Suprapubic skin (tissue), 3 donors: ENCODE measurements around the gene MIPOL1.

Source experiments
- CTCF ChIP-seq, 2 donors: fragments of 200-600 bp in 1 of 2; fragments of 450-650 bp in 1 of 2; sonication (generic) in 1 of 2; IDR thresholded peaks; one replicate each; pipeline ENCODE4 v1.5.1; 2016 to 2019; ENCODE audit warnings: antibody characterized with exemption in 2 of 2, mild to moderate bottlenecking in 1 of 2, moderate library complexity in 1 of 2
- POLR2AphosphoS5 ChIP-seq, 3 donors: sonication (generic); formaldehyde crosslinking; IDR thresholded peaks; one replicate each; pipeline ENCODE4 v1.6.1; 2017; ENCODE audit warnings: antibody characterized with exemption in 3 of 3

- TF ChIP-seq POLR2AphosphoS5 (IDR thresholded peaks at IDR 0.05) = no peak
- no peak for TF ChIP-seq CTCF (IDR thresholded peaks at IDR 0.05)
Measured at GRCh38 chr14:37593511-37594237, 395.9 kb downstream of the MIPOL1 start.
